Measurements from ENCODE around the gene CMTM6.

The CMTM6 gene

DNA sequence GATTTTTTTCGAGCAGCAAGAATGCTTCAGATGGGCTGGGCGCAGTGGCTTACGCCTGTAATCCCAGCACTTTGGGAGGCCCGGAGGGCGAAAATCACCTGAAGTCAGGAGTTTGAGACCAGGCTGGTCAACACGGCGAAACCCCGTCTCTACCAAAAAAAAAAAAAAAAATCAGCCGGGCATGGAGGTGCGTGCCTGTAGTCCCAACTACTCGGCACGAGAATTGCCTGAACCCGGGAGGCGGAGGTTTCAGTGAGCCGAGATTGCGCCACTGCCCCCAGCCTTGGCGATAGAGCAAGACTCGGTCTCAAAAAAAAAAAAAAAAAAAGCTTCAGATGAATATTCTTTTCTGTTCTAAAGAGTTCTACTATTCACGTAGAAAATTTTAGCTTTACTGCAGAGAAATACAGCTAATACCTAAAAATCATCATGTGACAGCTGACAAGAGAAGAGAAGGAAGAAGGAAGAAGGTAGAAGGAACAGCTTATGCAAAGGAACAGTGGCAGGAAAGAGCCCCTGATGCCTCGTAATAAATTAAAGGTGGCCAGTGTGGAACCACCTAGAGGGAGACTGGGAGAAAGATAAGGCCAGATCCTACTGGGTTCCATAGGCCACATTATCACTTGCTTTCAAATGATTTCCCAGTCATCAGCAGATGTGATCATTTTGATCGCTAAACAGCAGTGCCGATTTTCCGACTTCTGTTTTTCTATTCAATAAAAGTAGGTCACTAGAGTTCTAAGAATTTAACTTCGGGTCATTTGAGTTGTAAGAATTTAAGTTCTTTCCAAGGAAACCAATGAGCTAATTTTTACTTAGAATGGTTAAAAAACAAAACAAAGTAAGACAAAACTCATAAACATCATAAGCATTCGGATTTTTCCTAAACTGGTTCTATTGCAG is 1.5 kb downstream of the CMTM6 start:
- Mint-ChIP-seq H3K36me3 (ENCODE audit: low read depth) (peaks cover 12% of the 10 kb centered on the region), H3K27ac (peak overlapping the region; percentile 84 to 98 (median 92)), H3K27me3 (ENCODE audit: low read depth) (no peaks in the 10 kb centered on the region), H3K9me3 (no peaks in the 10 kb centered on the region), H3K4me1 (peaks cover 38% of the 10 kb centered on the region), H3K4me3 (peak overlapping the region; percentile 96 to 100 (median 97))
- TF ChIP-seq, protein P1, sequence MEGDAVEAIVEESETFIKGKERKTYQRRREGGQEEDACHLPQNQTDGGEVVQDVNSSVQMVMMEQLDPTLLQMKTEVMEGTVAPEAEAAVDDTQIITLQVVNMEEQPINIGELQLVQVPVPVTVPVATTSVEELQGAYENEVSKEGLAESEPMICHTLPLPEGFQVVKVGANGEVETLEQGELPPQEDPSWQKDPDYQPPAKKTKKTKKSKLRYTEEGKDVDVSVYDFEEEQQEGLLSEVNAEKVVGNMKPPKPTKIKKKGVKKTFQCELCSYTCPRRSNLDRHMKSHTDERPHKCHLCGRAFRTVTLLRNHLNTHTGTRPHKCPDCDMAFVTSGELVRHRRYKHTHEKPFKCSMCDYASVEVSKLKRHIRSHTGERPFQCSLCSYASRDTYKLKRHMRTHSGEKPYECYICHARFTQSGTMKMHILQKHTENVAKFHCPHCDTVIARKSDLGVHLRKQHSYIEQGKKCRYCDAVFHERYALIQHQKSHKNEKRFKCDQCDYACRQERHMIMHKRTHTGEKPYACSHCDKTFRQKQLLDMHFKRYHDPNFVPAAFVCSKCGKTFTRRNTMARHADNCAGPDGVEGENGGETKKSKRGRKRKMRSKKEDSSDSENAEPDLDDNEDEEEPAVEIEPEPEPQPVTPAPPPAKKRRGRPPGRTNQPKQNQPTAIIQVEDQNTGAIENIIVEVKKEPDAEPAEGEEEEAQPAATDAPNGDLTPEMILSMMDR (IDR thresholded peaks at IDR 0.05; ENCODE audit: unreplicated experiment in 3 of 3): no peak

DNA sequence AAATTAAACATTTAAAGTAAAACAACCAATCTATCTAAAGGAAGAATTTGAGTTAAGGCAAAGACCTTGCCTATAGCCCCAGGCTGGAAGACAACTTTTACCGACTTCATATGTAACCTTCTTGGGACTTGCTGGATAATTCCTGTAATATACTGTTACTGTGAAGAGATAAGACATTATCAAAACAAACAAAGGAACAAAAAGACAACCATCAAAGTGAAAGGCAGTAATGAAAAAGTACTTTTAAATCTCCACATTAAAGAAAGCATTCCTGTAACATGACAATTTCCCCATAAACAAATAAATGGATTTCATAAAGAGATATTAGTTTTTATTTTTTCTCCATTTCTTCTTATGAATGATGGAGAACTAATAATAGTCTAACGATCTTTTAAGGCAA is 2.4 kb downstream of the CMTM6 start:
- TF ChIP-seq, protein P1 (IDR thresholded peaks at IDR 0.05; ENCODE audit: unreplicated experiment in 3 of 3): no peak
- H3K4me3 Mint-ChIP-seq: peak overlapping the region; percentile 96 to 100 (median 97)
- peaks cover 12% of the 10 kb centered on the region for H3K36me3 Mint-ChIP-seq (ENCODE audit: low read depth)
- no peaks in the 10 kb centered on the region for H3K27me3 Mint-ChIP-seq (ENCODE audit: low read depth)
- H3K4me1 Mint-ChIP-seq: peaks cover 38% of the 10 kb centered on the region
- no peaks in the 10 kb centered on the region for H3K9me3 Mint-ChIP-seq
- peak overlapping the region in 2 of 3 experiments; percentile 71 to 84 for H3K27ac Mint-ChIP-seq

- Mint-ChIP-seq H3K4me3 (peak overlapping the region; percentile 3 to 24 (median 21)), H3K36me3 (ENCODE audit: low read depth) (peaks cover 12% of the 10 kb centered on the region), H3K9me3 (no peaks in the 10 kb centered on the region), H3K27me3 (ENCODE audit: low read depth) (no peaks in the 10 kb centered on the region), H3K4me1 (peaks cover 38% of the 10 kb centered on the region), H3K27ac (peak overlapping the region in 2 of 3 experiments; percentile 32 to 57)
- TF ChIP-seq, protein P1 (IDR thresholded peaks at IDR 0.05; ENCODE audit: unreplicated experiment in 3 of 3): no peak
Measured at GRCh38 chr3:32499585-32499984, 3.1 kb downstream of the CMTM6 start.

DNA sequence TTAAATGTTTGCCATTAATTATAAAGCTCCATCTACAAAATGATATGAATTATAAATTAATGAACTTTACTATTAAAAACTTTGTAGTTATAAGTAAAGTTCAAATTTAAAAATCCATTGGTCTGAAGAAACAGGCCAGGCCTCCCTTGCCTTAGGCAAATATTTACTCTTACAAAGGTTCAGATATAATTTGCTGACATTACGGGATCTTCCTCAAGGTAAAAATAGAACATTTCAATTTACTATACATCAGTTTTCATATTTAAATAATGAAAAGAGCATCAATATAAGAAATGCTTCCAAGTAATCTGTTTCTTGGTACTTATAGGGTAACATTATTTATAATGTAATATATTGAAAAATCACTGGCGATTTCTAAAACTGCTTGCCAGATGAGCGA is 3.7 kb downstream of the CMTM6 start:
- H3K4me1 Mint-ChIP-seq: peaks cover 38% of the 10 kb centered on the region
- no peaks in the 10 kb centered on the region for H3K27me3 Mint-ChIP-seq (ENCODE audit: low read depth)
- peaks cover 12% of the 10 kb centered on the region for H3K36me3 Mint-ChIP-seq (ENCODE audit: low read depth)
- no peak overlapping the region for H3K4me3 Mint-ChIP-seq
- no peaks in the 10 kb centered on the region for H3K9me3 Mint-ChIP-seq
- TF ChIP-seq, protein P1 (IDR thresholded peaks at IDR 0.05; ENCODE audit: unreplicated experiment in 3 of 3): no peak
- peak overlapping the region in 1 of 3 experiments; percentile 32 for H3K27ac Mint-ChIP-seq

DNA sequence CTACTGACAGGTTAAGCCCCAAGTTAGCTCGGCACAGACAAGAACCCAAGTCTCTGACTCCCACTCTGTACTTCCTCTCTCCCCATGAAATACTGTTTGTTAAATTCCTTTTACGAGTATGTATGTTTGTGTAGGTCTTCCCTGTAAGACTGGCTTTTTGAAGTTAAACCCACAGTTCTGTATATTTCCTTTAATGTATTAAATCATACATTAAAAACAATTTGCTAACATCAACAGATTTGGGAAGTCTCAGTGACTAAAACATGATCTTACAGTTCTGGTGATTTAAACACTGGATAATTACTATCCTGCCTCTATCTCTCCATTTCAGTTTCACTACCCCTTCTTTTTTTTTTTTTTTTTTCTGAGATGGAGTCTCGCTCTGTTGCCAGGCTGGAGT is 4.4 kb downstream of the CMTM6 start:
- Mint-ChIP-seq H3K9me3 (no peaks in the 10 kb centered on the region), H3K4me3 (no peak overlapping the region), H3K27me3 (ENCODE audit: low read depth) (no peaks in the 10 kb centered on the region), H3K27ac (peak overlapping the region in 2 of 3 experiments; percentile 30 to 77), H3K36me3 (ENCODE audit: low read depth) (peaks cover 12% of the 10 kb centered on the region), H3K4me1 (peaks cover 38% of the 10 kb centered on the region)
- TF ChIP-seq, protein P1 (IDR thresholded peaks at IDR 0.05; ENCODE audit: unreplicated experiment in 3 of 3): no peak

Data from nephron (organoid).